HL-60/S4 treated with phorbol 12-myristate 13-acetate at 8.2 ng/mL for 4 days and 3 days (cell line): Measurements from ENCODE around the gene KIAA1549.
"Not testable (repeated sequence)": the region's sequence is repeated elsewhere in the genome, so short reads cannot be mapped to it uniquely, and the experiment has no call there.

Experiments used
- in situ Hi-C: fragments of 300-500 bp; cut with MboI; formaldehyde crosslinking; loops from 2 replicates; pipeline ENCODE4 v1.15.0; 2022; ENCODE audit warnings: low sequenced_read_pairs

KIAA1549 gene

DNA sequence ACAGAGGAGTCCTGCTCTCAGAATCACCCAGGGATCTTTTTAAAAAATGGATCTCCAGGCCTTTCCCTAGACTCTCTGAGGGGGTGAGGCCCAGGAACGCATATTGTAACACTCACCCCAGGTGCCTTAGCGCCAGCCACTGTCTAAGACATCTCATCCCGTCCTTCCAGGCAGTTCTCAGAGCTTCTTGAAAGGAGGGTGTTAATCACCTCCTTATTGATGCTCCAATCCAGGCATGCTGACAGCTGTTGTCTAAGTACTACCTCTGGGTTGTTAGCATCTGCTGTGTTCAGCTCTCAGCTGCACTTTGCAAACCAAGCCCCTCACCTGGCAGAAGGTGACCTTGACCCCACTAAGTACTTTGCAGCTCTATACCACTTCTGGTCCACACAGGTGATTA, 36.0 kb downstream of the KIAA1549 start:
- in situ Hi-C loops = no loop called here

DNA sequence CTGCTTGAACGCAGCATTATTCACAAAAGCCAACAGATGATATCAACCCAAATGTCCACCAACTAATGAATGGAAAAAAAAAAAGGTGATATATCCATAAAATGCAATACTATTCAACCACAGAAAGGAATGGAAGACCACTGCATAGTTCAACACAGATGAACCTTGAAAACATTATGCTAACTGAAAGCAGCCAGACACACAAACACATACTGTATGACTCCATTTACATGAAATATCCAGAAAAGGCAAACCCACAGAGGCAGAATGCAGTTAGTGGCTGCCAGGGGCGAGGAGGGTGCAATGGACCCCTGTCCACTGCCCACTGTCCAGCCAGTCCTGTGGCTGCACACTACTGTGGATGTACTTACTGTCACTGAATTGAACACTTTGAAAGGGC, 36.6 kb downstream of the KIAA1549 start:
- in situ Hi-C loops = no loop called here

DNA sequence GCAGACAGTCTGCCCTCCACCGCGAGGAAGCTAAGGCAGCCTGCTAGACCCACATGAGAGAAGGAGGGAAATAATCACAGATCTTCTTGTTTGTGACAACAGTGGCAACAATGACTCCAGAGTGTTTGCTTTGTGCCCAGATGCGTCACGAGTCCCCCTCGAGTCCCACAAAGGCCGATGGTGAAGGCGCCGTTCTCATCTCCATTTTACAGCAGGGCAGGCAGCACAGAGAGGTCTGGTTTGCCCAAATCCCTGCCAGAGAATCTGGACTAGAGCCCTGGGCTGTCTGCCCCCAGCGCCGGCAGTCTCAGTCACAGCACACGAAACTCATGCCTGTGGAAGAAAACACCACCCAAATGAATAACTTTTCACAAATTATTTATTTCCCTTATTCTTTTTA, 38.1 kb downstream of the KIAA1549 start:
- in situ Hi-C loops = no loop called here

DNA sequence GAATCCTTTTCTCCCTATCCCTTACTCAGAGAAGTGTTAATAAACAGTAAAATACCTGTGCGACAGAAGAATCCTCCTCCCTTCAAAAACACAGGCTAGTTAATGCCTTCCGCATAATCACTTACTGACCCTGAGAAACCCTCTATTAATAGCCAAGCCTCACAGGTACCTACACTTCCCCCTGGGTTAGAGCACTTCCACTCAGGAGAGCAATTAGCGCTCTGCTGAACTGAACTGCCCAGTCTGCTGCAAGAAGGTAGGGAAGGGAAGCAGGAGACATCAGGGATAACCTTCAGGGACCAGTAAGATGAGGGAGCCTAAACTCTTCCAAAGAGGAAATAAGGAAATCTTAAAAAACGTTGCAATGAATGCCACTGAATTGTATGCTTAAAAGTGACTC, 39.6 kb downstream of the KIAA1549 start:
- in situ Hi-C loops = no loop called here

DNA sequence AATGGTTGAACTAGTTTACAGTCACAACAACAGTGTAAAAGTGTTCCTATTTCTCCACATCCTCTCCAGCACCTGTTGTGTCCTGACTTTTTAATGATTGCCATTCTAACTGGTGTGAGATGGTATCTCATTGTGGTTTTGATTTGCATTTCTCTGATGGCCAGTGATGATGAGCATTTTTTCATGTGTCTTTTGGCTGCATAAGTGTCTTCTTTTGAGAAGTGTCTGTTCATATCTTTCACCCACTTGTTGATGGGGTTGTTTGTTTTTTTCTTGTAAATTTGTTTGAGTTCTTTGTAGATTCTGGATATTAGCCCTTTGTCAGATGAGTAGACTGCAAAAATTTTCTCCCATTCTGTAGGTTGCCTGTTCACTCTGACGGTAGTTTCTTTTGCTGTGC, 40.6 kb downstream of the KIAA1549 start:
- in situ Hi-C loops = not testable (repeated sequence)

DNA sequence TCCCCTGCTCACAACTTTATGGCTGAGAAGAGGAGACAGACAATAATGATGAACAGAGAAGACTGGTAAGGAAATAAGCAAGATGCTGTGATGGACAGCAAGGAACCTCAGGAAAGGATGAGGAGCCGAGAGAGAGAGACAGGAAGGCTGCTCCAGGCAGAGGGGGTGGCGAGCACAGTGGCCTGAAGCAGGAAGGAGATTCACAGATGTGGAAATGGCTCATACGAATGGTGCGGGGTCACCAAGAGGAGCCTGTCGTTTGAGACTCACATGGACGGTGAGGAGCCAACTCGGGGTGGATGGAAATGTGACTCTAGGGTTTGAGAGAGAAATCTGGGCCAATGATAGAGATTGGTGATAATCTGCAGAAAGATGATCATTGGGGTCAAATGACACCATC, 43.7 kb downstream of the KIAA1549 start:
- in situ Hi-C loops = no loop called here

DNA sequence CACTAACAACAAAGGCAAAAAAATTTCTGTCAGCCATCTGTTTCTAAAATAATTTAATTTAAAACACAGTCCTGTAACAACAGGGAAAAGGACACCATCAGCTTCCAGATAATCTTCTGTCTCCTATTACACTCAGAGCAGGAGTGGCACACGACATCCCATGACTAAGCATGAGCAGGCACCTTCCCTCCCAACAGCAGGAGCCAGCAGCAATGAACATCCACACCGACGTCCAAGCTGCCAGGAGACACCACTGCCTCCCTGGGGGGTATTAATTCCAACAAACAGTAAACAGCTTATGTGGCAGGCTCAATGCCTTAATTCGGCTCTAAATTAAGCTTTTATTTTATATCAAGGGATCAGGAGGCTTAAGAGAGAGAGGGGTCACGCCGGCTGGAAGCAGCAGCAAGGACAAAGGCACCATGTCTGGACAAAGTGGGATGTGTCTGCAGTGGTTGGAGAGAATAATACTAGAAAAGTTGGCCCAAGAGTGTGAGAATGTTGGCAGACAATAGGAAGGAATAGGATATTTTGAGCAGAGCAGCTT, 45.7 kb downstream of the KIAA1549 start:
- in situ Hi-C loops = no loop called here

DNA sequence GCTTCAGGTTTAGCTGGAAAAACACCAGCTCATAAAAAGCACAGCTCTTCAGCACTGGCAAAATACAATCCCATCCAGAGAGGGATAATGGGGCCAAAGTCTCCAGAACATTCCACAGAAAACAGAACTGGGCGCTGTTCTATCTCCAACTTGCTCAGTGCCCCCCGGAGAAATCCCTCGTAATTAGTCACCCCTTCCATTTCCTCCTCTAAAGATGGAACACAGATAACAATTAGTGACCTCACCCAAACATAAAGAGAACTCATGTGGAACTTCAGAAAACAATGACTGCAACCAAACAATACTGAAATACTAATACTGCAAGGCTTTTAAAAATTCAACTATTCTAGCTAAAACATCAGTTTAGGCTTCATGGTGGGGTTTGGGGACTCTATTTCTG, 46.3 kb downstream of the KIAA1549 start:
- in situ Hi-C loops = no loop called here

DNA sequence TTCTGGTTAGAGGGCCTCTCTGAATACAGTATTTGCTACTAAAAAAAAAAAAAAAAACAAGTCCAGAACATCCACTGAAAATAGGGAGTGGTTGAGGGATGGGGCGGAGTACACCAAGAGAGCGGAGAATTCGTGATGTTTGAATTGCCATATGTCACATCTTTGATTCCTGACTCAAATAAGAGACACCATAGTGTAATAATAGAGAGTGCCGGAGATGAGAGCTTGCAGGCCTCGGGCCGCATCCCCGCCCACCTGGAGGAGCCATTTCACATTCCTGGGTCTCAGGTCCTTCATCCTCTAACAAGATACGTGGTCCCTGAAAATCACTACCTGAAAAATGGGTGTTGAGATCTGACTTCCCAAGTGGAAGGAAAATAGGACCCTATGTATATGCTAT, 46.8 kb downstream of the KIAA1549 start:
- in situ Hi-C loops = no loop called here

DNA sequence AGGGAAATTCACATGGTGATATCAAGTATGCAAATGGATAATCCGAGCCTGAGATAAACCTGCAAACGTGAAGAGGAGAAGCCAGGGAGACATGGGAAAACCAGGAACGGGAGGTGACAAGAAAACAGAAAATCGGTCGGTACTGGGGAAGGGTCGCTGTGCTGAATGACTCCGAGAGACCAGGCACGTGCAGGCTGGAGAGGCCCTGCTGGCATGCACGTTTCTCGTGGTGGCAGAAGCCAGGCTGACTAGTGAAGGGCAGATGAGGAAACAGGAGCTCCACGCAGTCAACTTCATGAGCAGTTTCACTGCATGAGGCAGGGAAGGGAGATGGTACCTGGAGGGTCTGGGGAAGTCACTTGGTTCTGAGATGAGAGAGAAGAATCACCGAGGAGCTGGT, 48.3 kb downstream of the KIAA1549 start:
- in situ Hi-C loops = no loop called here

DNA sequence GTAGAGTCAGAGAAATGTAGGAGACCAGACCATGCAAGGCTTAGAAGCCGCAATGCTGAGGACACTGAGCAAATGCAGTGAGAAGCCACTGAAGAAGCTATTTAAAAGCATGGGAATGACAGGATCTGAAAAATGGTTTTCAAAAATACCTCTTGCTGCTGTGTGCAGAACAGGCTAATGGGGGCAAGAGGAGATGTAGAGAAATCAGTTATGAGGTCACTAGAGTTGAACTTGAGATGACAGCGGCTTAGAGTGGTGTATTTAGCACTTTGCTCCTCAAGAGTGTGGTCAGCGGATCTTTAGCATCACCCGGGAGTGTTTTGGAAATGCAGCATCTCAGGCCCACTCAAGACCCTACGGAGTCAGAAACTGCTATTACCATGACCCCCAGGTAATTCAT, 48.8 kb downstream of the KIAA1549 start:
- in situ Hi-C loops = no loop called here

DNA sequence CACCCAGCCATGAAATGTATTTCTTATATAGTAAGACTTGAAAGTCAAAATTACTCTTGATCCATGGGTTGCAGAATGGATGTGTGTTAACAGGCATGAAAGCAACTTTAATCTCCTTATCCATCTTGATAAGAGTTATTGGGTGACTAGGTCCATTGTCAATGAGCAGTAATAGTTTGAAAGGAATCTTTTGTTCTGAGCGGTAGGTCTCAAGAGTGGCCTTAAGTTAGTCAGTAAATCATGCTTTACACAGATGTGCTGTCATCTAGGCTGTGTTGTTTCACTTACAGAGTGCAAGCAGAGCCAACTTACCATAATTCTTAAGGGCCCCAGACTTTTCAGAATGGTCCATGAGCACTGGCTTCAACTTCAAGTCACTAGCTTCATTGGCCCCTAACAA, 51.2 kb downstream of the KIAA1549 start:
- in situ Hi-C loops = no loop called here

DNA sequence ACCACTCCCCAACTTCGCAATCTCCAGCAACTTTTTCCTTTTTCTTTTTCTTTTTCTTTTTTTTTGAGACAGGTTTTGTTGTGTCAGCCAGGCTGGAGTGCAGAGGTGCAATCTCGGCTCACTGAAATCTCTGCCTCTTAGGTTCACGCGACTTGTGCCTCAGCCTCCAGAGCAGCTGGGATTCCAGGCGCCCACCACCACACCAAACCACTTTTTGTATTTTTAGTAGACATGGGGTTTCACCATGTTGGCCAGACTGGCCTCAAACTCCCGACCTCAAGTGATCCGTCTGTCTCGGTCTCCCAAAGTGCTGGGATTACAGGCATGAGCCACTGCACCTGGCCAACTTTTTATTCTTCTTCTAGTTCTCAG, 55.0 kb downstream of the KIAA1549 start:
- in situ Hi-C loops = no loop called here

DNA sequence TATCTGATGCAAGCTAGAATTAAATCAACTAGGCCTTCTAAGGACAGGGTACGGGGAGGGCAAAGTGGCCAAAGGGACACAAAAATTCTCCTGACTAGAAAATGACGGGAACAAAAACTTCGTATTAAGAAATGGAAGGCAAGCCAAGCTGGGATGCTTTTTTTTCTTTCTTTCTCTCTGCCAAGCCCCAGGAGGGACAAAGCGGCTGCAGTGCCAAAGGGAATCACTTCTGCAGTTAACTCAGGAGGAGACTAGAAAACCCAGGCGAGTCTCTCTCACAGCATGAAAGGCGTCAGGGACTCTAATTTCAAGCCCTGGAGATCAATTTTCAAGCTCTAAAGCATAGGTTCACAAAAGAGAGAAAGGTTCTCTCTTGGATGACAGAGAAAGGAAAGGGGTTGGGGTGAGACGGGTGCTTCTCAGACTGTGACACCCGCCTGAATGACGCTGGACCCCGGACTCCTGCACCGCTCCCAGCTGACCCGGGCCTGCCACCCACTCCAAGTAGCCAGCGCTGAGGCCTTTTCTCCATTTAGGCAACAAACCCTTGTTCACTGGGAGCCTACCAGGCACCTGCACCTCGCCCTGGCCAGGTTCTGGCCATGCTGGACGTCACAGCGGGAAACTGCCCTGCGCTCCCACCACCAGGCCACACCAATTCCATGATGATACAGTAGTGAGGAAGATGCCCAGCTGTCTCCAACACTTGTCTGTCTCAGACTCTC, 56.5 kb downstream of the KIAA1549 start:
- in situ Hi-C loops = no loop called here

DNA sequence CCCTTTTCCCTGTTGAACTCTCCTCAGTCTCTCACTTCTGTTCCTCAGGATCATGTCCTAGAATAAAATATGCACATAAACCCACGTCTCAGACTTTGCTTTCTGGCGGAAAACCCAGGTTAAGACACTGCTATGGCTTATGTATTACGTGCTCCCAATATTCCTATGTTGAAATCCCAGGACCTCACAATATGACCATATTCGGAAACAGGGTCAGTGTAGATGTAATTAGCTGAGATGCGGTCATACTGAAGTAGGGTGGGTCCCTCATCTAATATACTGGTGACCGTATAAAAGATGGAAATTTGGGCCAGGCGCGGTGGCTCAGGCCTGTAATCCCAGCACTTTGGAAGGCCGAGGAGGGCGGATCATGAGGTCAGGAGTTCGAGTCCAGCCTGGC, 59.9 kb downstream of the KIAA1549 start:
- in situ Hi-C loops = no loop called here

DNA sequence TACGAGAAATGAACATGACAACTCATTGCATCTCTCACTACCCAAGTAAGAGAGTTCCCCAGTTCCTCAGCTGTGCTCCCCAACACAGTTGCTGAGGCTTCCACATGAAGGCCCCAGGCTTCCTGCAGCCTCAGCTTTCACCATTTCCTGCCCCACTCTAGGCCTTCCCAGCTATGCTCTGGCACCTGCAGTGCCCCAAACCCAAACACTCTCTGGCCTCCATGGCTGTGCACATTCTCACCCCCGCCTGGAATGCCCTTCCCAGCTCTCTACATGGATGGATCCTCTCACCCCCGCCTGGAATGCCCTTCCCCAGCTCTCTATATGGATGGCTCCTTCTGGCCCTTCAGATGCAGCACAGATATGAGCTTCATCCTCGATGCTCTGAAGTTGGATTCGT, 61.3 kb downstream of the KIAA1549 start:
- in situ Hi-C loops = no loop called here

DNA sequence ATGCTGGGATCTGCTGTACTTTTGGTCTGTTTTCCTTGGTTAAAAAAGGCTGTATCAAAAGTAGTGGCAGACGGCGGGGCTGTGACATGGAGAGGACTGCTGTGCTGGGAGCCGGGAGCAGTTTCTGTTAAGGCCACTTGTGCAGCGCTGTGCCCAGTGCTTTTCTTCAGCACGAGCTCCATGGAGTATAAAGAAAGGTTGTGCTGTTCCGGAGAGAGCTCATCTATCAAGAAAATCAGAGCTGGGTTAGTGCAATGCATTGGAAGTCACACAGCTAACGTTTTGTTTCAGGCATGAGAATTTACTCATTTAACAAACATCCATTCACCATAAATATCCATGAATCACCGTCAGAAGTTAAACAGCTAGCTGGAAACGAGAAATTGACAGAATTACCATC, 62.0 kb downstream of the KIAA1549 start:
- in situ Hi-C loops = no loop called here

DNA sequence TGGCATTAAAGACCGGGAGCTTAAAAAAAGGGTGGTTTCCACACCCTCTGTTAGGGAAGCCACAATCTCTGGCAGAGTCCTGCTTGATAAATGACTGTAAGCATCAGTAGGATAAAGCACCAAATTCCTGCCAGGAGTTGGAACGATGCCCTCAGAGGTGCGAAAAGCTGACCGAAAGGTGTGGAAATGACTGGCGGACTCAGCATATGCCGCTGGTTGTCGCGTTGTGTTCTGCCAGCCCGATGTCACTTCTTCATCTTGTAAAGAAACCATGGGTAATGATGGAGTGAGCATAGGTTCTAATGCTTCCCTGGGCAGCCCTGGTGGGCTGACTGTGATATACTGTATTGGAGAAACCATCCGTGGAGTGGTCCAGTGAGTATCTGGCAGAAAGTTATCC, 62.4 kb downstream of the KIAA1549 start:
- in situ Hi-C loops = no loop called here

DNA sequence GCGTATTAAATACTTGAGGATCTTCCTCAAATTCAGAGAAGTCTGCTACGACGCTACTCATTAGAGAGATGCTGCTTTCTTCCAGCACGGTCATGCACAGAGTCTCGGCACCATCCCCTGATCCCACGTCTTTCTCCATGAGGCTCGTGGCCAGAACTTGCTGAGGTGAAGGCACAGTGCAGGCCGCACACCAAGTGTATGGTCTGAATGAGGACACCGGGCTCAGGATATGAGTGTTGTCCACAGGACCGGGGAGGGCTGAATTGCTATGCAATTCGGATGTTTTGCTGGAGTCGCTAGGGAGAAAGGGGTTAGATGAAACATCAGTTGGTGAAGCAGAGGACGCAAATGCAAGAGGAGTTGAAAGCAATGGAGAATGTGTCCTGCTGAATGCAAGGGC, 63.0 kb downstream of the KIAA1549 start:
- in situ Hi-C loops = no loop called here

DNA sequence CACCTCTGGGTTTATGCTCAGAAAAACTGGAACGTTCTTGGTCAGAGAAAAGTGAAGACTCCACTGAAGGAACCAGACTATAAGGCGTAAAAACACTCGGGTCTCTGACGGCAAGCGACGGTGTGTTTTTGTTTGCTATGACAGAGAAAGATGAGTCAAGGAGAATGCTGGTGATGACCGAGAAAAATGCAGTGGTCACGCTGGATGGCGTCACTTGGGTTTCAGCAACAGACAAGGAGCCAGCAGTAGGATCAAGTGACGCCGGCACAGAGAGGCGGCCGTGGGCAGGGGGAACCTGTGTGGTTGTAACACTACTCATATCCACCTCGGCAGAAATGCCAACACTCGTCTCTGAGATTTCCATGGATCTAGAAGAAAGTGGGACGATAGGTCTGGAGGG, 63.4 kb downstream of the KIAA1549 start:
- in situ Hi-C loops = no loop called here

DNA sequence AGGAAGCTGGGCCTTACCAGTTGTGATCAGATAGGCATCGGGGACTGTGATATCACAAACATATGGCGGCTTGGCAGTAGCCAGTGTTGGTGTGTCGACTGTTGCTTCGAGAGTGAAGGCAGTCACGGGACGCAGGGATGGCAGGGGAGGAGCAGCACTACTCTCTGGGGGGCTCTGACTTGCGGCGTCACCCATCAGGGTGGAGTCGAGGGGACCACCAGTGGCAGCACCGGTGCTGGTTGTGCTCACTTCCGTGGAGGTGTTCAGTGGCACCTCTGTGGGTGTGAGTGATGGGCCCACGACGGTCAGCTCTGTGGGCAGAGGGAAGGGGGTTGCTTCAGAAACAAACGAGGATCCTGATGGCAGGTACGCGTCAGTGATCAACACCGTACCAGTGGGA, 64.5 kb downstream of the KIAA1549 start:
- in situ Hi-C loops = no loop called here

DNA sequence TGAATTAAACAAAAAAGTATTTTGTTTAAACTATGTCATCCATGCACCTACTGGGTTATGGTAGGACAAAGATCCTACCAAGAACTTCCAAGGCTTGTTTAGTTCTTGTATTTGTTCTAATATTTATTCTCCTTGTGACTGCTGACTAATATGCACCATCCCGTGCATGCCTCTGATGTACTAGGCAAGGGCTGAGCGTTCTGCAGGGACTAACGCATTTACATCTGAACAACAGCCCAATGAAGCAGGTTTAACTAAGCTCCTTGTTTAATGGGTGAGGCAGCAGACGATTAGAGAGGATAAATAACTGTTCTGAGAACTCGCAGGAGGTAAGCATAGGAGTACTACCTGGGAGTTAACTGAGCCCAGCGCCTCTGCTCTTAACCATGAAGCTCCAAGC, 64.9 kb downstream of the KIAA1549 start:
- in situ Hi-C loops = no loop called here

DNA sequence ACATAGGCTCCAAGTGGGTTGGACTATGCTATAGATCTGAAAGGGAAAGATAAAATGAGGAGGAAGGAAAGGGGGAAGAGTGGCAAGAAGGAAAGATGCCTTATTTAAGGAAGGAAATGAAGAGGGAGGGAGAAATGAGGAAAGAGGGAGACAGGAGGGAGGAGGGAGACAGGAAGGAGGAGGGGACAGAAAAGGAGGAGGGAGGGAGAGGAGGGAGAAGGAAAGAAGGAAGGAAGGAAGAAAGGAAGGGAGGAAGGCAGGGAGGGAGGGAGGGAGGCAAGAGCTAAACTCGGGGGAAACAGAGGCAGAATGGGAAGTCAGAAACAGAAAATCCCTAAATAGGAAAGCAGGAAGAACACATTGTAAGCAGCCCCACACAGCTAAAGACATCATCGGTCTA, 67.4 kb downstream of the KIAA1549 start:
- in situ Hi-C loops = no loop called here
